H1 (cell line): ENCODE data around the gene KLRC2.

Source experiments
- ATF3 ChIP-seq: IDR thresholded peaks from 2 replicates; pipeline ENCODE4 v1.6.1; 2011; ENCODE audit warnings: low read depth, mild to moderate bottlenecking, low read length; ENCODE audit not compliant: insufficient read depth
- CEBPB ChIP-seq: IDR thresholded peaks from 2 replicates; pipeline ENCODE4 v1.6.1; 2012; ENCODE audit warnings: low read depth, low read length
- CREB1 ChIP-seq: IDR thresholded peaks from 2 replicates; pipeline ENCODE4 v1.6.1; 2012; ENCODE audit warnings: inconsistent platforms
- CTCF ChIP-seq, 3 experiments: IDR thresholded peaks; 1 replicate in 2 of 3; 2 replicates in 1 of 3; pipeline versions ENCODE4 v1.5.1 to v1.6.1; 2011; ENCODE audit warnings: low read length in 3 of 3, mild to moderate bottlenecking in 3 of 3, inconsistent platforms in 2 of 3, low read depth in 1 of 3, moderate library complexity in 1 of 3; ENCODE audit not compliant: insufficient read depth in 1 of 3; ENCODE audit errors: control extremely low read depth in 1 of 3
- KDM5A ChIP-seq: fragments of 200-600 bp; IDR thresholded peaks from 2 replicates; pipeline ENCODE4 v1.7.1; 2012; ENCODE audit warnings: mild to moderate bottlenecking, low read length, inconsistent platforms, mixed read lengths
- MAFK ChIP-seq: IDR thresholded peaks from 2 replicates; pipeline ENCODE4 v1.6.1; 2012; ENCODE audit warnings: low read depth, mild to moderate bottlenecking, improper control_type of control experiment, low read length
- MAX ChIP-seq: IDR thresholded peaks from 2 replicates; pipeline ENCODE4 v1.6.1; 2012; ENCODE audit warnings: inconsistent platforms
- POLR2A ChIP-seq, 2 experiments: IDR thresholded peaks; 1 replicate in 1 of 2; 2 replicates in 1 of 2; pipeline ENCODE4 v1.6.1; 2011; ENCODE audit warnings: low read depth in 2 of 2, low read length in 2 of 2, mild to moderate bottlenecking in 2 of 2; ENCODE audit errors: control extremely low read depth in 1 of 2
- POLR2AphosphoS5 ChIP-seq: IDR thresholded peaks from 2 replicates; pipeline ENCODE4 v1.6.1; 2011; ENCODE audit warnings: low read depth, low read length
- RFX5 ChIP-seq: IDR thresholded peaks from 2 replicates; pipeline ENCODE4 v1.6.1; 2011; ENCODE audit warnings: low read depth, low read length, improper control_type of control experiment, borderline replicate concordance

- no peak for TF ChIP-seq POLR2AphosphoS5
- no peak for TF ChIP-seq ATF3
- TF ChIP-seq CTCF (IDR thresholded peaks at IDR 0.05; ENCODE audit: control extremely low read depth in 1 of 3, insufficient read depth in 1 of 3, low read depth in 1 of 3, low read length in 3 of 3) = no peak
- no peak for TF ChIP-seq CREB1
- no peak for TF ChIP-seq MAX
- no peak for TF ChIP-seq MAFK
- no peak for TF ChIP-seq POLR2A (IDR thresholded peaks at IDR 0.05; ENCODE audit: control extremely low read depth in 1 of 2, low read depth in 2 of 2, low read length in 2 of 2)
- no peak for TF ChIP-seq RFX5
- no peak for TF ChIP-seq KDM5A
- TF ChIP-seq CEBPB = no peak
Observed at GRCh38 chr12:10448236-10448635, 12.4 kb upstream of the KLRC2 start.
